Mesenchymal stem cell (in vitro differentiated cells and primary cell): ENCODE measurements around the gene ATP8A1.

Source experiments
- DNase-seq: peaks from one replicate; pipeline ENCODE4 v3.0.0-alpha.2; 2013
- H2AFZ ChIP-seq: one replicate; pipeline ENCODE4 v1.6.1; 2013; ENCODE audit warnings: low read depth, mild to moderate bottlenecking, control low read depth, inconsistent platforms, low read length, moderate library complexity
- H2AK5ac ChIP-seq: 2 replicates; pipeline ENCODE4 v1.6.1; 2013; ENCODE audit warnings: low read length, moderate library complexity, mild to moderate bottlenecking, inconsistent platforms; ENCODE audit not compliant: severe bottlenecking
- H2BK120ac ChIP-seq: one replicate; pipeline ENCODE4 v1.6.1; 2013; ENCODE audit warnings: low read depth, mild to moderate bottlenecking, inconsistent platforms, low read length, moderate library complexity
- H2BK12ac ChIP-seq, 2 experiments: one replicate each; pipeline ENCODE4 v1.6.1; 2013; ENCODE audit warnings: inconsistent platforms in 2 of 2, low read length in 2 of 2, mild to moderate bottlenecking in 2 of 2, moderate library complexity in 2 of 2, control low read depth in 1 of 2
- H2BK15ac ChIP-seq: one replicate; pipeline ENCODE4 v1.6.1; 2013; ENCODE audit warnings: mild to moderate bottlenecking, low read depth, inconsistent platforms; ENCODE audit not compliant: poor library complexity, severe bottlenecking
- H2BK5ac ChIP-seq: 2 replicates; pipeline ENCODE4 v1.6.1; 2013; ENCODE audit warnings: low read depth, mild to moderate bottlenecking, low read length, control low read depth, inconsistent platforms; ENCODE audit not compliant: poor library complexity, severe bottlenecking
- H3K14ac ChIP-seq, 2 experiments: one replicate each; pipeline ENCODE4 v1.6.1; 2013; ENCODE audit warnings: inconsistent platforms in 2 of 2, low read length in 2 of 2, control low read depth in 1 of 2, mild to moderate bottlenecking in 1 of 2, moderate library complexity in 1 of 2
- H3K18ac ChIP-seq, 2 experiments: one replicate each; pipeline ENCODE4 v1.6.1; 2013; ENCODE audit warnings: inconsistent platforms in 2 of 2, low read length in 2 of 2, control low read depth in 1 of 2, low read depth in 1 of 2, mild to moderate bottlenecking in 1 of 2
- H3K23ac ChIP-seq, 2 experiments: one replicate each; pipeline ENCODE4 v1.6.1; 2013; ENCODE audit warnings: inconsistent platforms in 2 of 2, low read length in 2 of 2, mild to moderate bottlenecking in 2 of 2, moderate library complexity in 2 of 2, control low read depth in 1 of 2
- H3K27ac ChIP-seq: 2 replicates; pipeline ENCODE4 v1.5.1; 2013; ENCODE audit warnings: mild to moderate bottlenecking, moderate library complexity, low read length, control low read depth, inconsistent platforms; ENCODE audit not compliant: poor library complexity, severe bottlenecking
- H3K27me3 ChIP-seq, 2 experiments: 2 replicates each; pipeline versions ENCODE4 v1.6.1 to v1.7.0; 2013; ENCODE audit warnings: low read length in 2 of 2, mild to moderate bottlenecking in 2 of 2, moderate library complexity in 2 of 2, control low read depth in 1 of 2, inconsistent platforms in 1 of 2; ENCODE audit not compliant: control insufficient read depth in 1 of 2, insufficient read depth in 1 of 2
- H3K36me3 ChIP-seq, 2 experiments: 2 replicates each; pipeline versions ENCODE4 v1.6.1 to v1.7.0; 2013; ENCODE audit warnings: low read length in 2 of 2, control low read depth in 1 of 2, inconsistent platforms in 1 of 2, low read depth in 1 of 2, mild to moderate bottlenecking in 1 of 2; ENCODE audit not compliant: insufficient read depth in 2 of 2, control insufficient read depth in 1 of 2
- H3K4ac ChIP-seq, 2 experiments: one replicate each; pipeline ENCODE4 v1.6.1; 2013; ENCODE audit warnings: inconsistent platforms in 2 of 2, low read length in 2 of 2, mild to moderate bottlenecking in 2 of 2, moderate library complexity in 2 of 2, control low read depth in 1 of 2, low read depth in 1 of 2
- H3K4me1 ChIP-seq: 2 replicates; pipeline ENCODE4 v1.6.1; 2013; ENCODE audit warnings: low read depth, low read length, control low read depth; ENCODE audit not compliant: control insufficient read depth, insufficient read depth
- H3K4me2 ChIP-seq: 2 replicates; pipeline ENCODE4 v1.6.1; 2013; ENCODE audit warnings: low read length, mild to moderate bottlenecking, inconsistent platforms; ENCODE audit not compliant: poor library complexity, severe bottlenecking
- H3K4me3 ChIP-seq, 2 experiments: 2 replicates each; pipeline versions ENCODE4 v1.5.1 to v1.7.0; 2013; ENCODE audit warnings: low read length in 2 of 2, mild to moderate bottlenecking in 2 of 2, control low read depth in 1 of 2, low read depth in 1 of 2; ENCODE audit not compliant: insufficient read depth in 1 of 2
- H3K79me1 ChIP-seq: replicated peaks from 2 replicates; pipeline ENCODE4 v1.6.1; 2013; ENCODE audit warnings: mild to moderate bottlenecking, control low read depth, low read length, inconsistent platforms; ENCODE audit not compliant: poor library complexity, severe bottlenecking
- H3K9ac ChIP-seq: 2 replicates; pipeline ENCODE4 v1.7.0; 2013; ENCODE audit warnings: mild to moderate bottlenecking, low read length, moderate library complexity
- H3K9me3 ChIP-seq: 2 replicates; pipeline ENCODE4 v1.7.0; 2013; ENCODE audit warnings: mild to moderate bottlenecking, low read length; ENCODE audit not compliant: control insufficient read depth
- H4K8ac ChIP-seq: one replicate; pipeline ENCODE4 v1.6.1; 2013; ENCODE audit warnings: inconsistent platforms, mild to moderate bottlenecking, low read length, moderate library complexity
- H4K91ac ChIP-seq: one replicate; pipeline ENCODE4 v1.6.1; 2013; ENCODE audit warnings: mild to moderate bottlenecking, low read length, inconsistent platforms
- WGBS: methylation state at CpG from one replicate; pipeline ENCODE4 v1.1.7; 2013; ENCODE audit warnings: mixed read lengths; 5-methylcytosine and 5-hydroxymethylcytosine counted together

Gene ATP8A1

GRCh38 chr4:42574870-42575430 lies 82.0 kb downstream of the ATP8A1 start:
- Histone ChIP-seq H3K9ac (no peak overlapping the region), H2BK5ac (no peak overlapping the region), H3K18ac (no peak overlapping the region), H2AFZ (no peak overlapping the region), H3K27ac (no peak overlapping the region), H3K4ac (no peak overlapping the region), H2BK12ac (no peak overlapping the region), H2BK15ac (no peak overlapping the region), H4K8ac (no peak overlapping the region), H3K4me1 (no peaks in the 10 kb centered on the region), H2BK120ac (no peak overlapping the region), H4K91ac (no peak overlapping the region), H3K4me3 (no peak overlapping the region), H3K27me3 (no peaks in the 10 kb centered on the region), H3K9me3 (no peaks in the 10 kb centered on the region), H3K36me3 (no peaks in the 10 kb centered on the region), H2AK5ac (no peak overlapping the region), H3K79me1 (no peaks in the 10 kb centered on the region), H3K14ac (no peak overlapping the region), H3K23ac (no peak overlapping the region), H3K4me2 (no peak overlapping the region)
- no CpG with 5 or more reads among the region's 4 CpGs for WGBS
- DNase-seq: no peak

- DNase-seq: no peak
- Histone ChIP-seq H3K4me3 (no peak overlapping the region), H3K4me1 (no peaks in the 10 kb centered on the region), H3K18ac (no peak overlapping the region), H2BK120ac (no peak overlapping the region), H3K4ac (no peak overlapping the region), H2BK15ac (no peak overlapping the region), H3K9ac (no peak overlapping the region), H3K4me2 (no peak overlapping the region), H4K8ac (no peak overlapping the region), H3K9me3 (no peaks in the 10 kb centered on the region), H4K91ac (no peak overlapping the region), H3K23ac (no peak overlapping the region), H3K14ac (no peak overlapping the region), H3K27me3 (no peaks in the 10 kb centered on the region), H2BK5ac (no peak overlapping the region), H3K79me1 (no peaks in the 10 kb centered on the region), H3K36me3 (no peaks in the 10 kb centered on the region), H2BK12ac (no peak overlapping the region), H2AFZ (no peak overlapping the region), H3K27ac (no peak overlapping the region), H2AK5ac (no peak overlapping the region)
- 100% methylated on average over 1 of the region's 4 CpGs for WGBS
These were observed 83.7 kb downstream of the ATP8A1 start for GRCh38 chr4:42573249-42573648.

- no peak for DNase-seq
- Histone ChIP-seq H3K27ac (no peak overlapping the region), H3K27me3 (no peaks in the 10 kb centered on the region), H3K4me2 (no peak overlapping the region), H3K9me3 (no peaks in the 10 kb centered on the region), H3K14ac (no peak overlapping the region), H3K18ac (no peak overlapping the region), H2BK15ac (no peak overlapping the region), H2BK5ac (no peak overlapping the region), H2AK5ac (no peak overlapping the region), H3K23ac (no peak overlapping the region), H3K36me3 (no peaks in the 10 kb centered on the region), H3K4me3 (no peak overlapping the region), H4K8ac (no peak overlapping the region), H3K4ac (no peak overlapping the region), H2BK120ac (no peak overlapping the region), H2AFZ (no peak overlapping the region), H3K4me1 (no peaks in the 10 kb centered on the region), H3K9ac (no peak overlapping the region), H4K91ac (no peak overlapping the region), H3K79me1 (no peaks in the 10 kb centered on the region), H2BK12ac (no peak overlapping the region)
- WGBS: 100% methylated on average over 1 of the region's 1 CpG
These were observed 86.7 kb downstream of the ATP8A1 start for GRCh38 chr4:42570221-42570620.

DNA sequence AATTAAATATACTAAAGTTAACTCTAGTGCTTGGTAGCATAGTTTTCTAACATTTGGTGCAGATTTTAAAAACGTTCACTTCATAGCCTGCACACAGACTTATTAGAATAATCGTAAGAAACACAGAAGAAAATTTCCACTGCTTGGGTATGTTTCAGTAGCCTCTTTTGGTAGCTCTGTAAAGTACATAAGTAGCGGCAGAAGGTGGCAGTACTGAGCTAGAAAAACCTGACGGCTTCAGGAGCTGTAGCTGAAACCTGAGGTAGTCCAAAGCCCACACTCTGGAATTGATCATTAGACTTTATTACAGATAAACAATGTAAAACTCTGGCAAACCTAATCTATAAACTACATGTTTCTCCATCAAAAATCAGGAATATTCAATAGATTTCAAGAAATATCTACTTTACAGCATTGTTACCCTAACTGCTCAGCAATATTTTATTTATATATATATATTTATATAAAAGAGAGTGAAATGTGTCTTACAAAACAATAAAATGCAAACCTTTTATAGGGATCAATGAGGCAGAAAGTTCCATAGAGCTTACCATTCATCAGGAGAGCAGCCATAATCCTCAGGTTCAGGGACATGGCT lies 88.2 kb downstream of the ATP8A1 start:
- Histone ChIP-seq H2BK5ac (no peak overlapping the region), H3K27me3 (no peaks in the 10 kb centered on the region), H3K79me1 (no peaks in the 10 kb centered on the region), H4K91ac (no peak overlapping the region), H3K23ac (no peak overlapping the region), H4K8ac (no peak overlapping the region), H2AK5ac (no peak overlapping the region), H3K27ac (no peak overlapping the region), H3K14ac (no peak overlapping the region), H3K36me3 (no peaks in the 10 kb centered on the region), H3K4me2 (no peak overlapping the region), H3K18ac (no peak overlapping the region), H2BK12ac (no peak overlapping the region), H3K9ac (no peak overlapping the region), H2BK15ac (no peak overlapping the region), H3K9me3 (no peaks in the 10 kb centered on the region), H2AFZ (no peak overlapping the region), H3K4me3 (no peak overlapping the region), H3K4me1 (no peaks in the 10 kb centered on the region), H2BK120ac (no peak overlapping the region), H3K4ac (no peak overlapping the region)
- WGBS: 0% methylated on average over 2 of the region's 4 CpGs
- peak; percentile 62 for DNase-seq
